RWPE1 (cell line): ENCODE results near the gene RASSF5.
A peak's percentile ranks its signal among the peaks of the same experiment; 100 is the strongest.

Source experiments
- CTCF ChIA-PET: fragments of 350-600 bp; sonication (Branson Sonifier 250); formaldehyde crosslinking; extraction: SDS; loops from one replicate; lab custom pipeline; 2021; lab: Yijun Ruan, JAX
- POLR2A ChIA-PET: fragments of 400-600 bp; formaldehyde crosslinking; extraction: SDS; loops from one replicate; lab custom pipeline; 2020; ENCODE audit warnings: antibody characterized with exemption; ENCODE audit not compliant: low non-redundant PET; lab: Yijun Ruan, JAX
- DNase-seq: peaks from one replicate; pipeline ENCODE4 v3.0.0; 2012; ENCODE audit warnings: low spot score
- H3K27ac ChIP-seq: fragments of 450-650 bp; 2 replicates; pipeline ENCODE4 v1.5.1; 2017
- CTCF ChIP-seq: fragments of 450-650 bp; conservative IDR thresholded peaks from 2 replicates; pipeline ENCODE4 v1.5.1; 2017; ENCODE audit warnings: low read depth, mild to moderate bottlenecking

The RASSF5 gene

GRCh38 chr1:206593351-206593925 is 86.1 kb downstream of the RASSF5 start:
- CTCF ChIA-PET, result interaction anchor here (0.6 to 3.5 kb wide), 6 partner anchors 9 to 103 kb away, joined by 3 to 15 read pairs (median 6); partner anchors contain the start of gene EIF2D
- no peak overlapping the region for H3K27ac ChIP-seq
- POLR2A ChIA-PET, result interaction anchor here (1.1 kb wide), 1 partner anchor 49 kb away, joined by 4 read pairs; no protein-coding TSS in a partner anchor
- TF ChIP-seq CTCF, result no peak
- no peak for DNase-seq

GRCh38 chr1:206595581-206596318 is 88.4 kb downstream of the RASSF5 start:
- ChIA-PET POLR2A (no interaction called here), CTCF (interaction anchor here (1.0 kb wide), 2 partner anchors 16 to 69 kb away, joined by 3 to 4 read pairs; partner anchors contain the start of gene EIF2D)
- TF ChIP-seq CTCF, result no peak
- H3K27ac ChIP-seq, result no peak overlapping the region
- DNase-seq, result no peak

GRCh38 chr1:206596319-206596666 is 89.0 kb downstream of the RASSF5 start:
- CTCF ChIA-PET, result interaction anchor here (1.0 kb wide), 2 partner anchors 16 to 68 kb away, joined by 3 to 4 read pairs; partner anchors contain the start of gene EIF2D
- TF ChIP-seq CTCF, result no peak
- DNase-seq, result no peak
- H3K27ac ChIP-seq, result no peak overlapping the region
- POLR2A ChIA-PET, result no interaction called here

- ChIA-PET POLR2A (interaction anchor here (1.1 kb wide), 1 partner anchor 9 kb away, joined by 3 read pairs; no protein-coding TSS in a partner anchor), CTCF (interaction anchor here (2.4 kb wide), 1 partner anchor 121 kb away, joined by 10 read pairs; no protein-coding TSS in a partner anchor)
- no peak overlapping the region for H3K27ac ChIP-seq
- DNase-seq, result no peak
- TF ChIP-seq CTCF, result no peak
Observed at GRCh38 chr1:206600527-206600926, 93.2 kb downstream of the RASSF5 start.

- TF ChIP-seq CTCF, result no peak
- H3K27ac ChIP-seq, result no peak overlapping the region
- POLR2A ChIA-PET, result no interaction called here
- CTCF ChIA-PET, result interaction anchor here (1.1 to 1.4 kb wide), 2 partner anchors 12 to 125 kb away, joined by 5 read pairs; no protein-coding TSS in a partner anchor
- no peak for DNase-seq
Observed at GRCh38 chr1:206604861-206605260, 97.5 kb downstream of the RASSF5 start.

GRCh38 chr1:206606867-206607266 is 99.5 kb downstream of the RASSF5 start:
- POLR2A ChIA-PET, result interaction anchor here (0.7 kb wide), 1 partner anchor 184 kb away, joined by 5 read pairs; no protein-coding TSS in a partner anchor
- CTCF ChIA-PET, result interaction anchor here (0.6 to 1.1 kb wide), 11 partner anchors 10 to 403 kb away, joined by 3 to 7 read pairs (median 3); no protein-coding TSS in a partner anchor
- DNase-seq, result peak; percentile 79
- H3K27ac ChIP-seq, result no peak overlapping the region
- peak; percentile 70 for TF ChIP-seq CTCF
